Mucosa of stomach (tissue), 1 donor: Measurements from ENCODE around the gene SPTA1.
"Not testable (repeated sequence)": the region's sequence is repeated elsewhere in the genome, so short reads cannot be mapped to it uniquely, and the experiment has no call there.

ENCODE experiments used
- H3K27me3 ChIP-seq: one replicate; pipeline ENCODE4 v1.7.0; 2013; ENCODE audit warnings: mild to moderate bottlenecking, low read length; ENCODE audit not compliant: control insufficient read depth, insufficient read depth
- H3K36me3 ChIP-seq: one replicate; pipeline ENCODE4 v1.7.0; 2013; ENCODE audit warnings: low read length; ENCODE audit not compliant: control insufficient read depth, insufficient read depth
- H3K4me1 ChIP-seq: one replicate; pipeline ENCODE4 v1.7.0; 2013; ENCODE audit warnings: mild to moderate bottlenecking, low read length; ENCODE audit not compliant: control insufficient read depth, insufficient read depth
- H3K4me3 ChIP-seq: one replicate; pipeline ENCODE4 v1.7.0; 2013; ENCODE audit warnings: low read length
- H3K9ac ChIP-seq: one replicate; pipeline ENCODE4 v1.7.0; 2013; ENCODE audit warnings: mild to moderate bottlenecking, low read length, moderate library complexity
- H3K9me3 ChIP-seq: one replicate; pipeline ENCODE4 v1.7.0; 2013; ENCODE audit warnings: mild to moderate bottlenecking, low read length, moderate library complexity; ENCODE audit not compliant: control insufficient read depth
- donor health status: Pancreatic carcinoma.

Gene SPTA1

GRCh38 chr1:158711098-158711497, 24.6 kb upstream of the SPTA1 start:
- no peaks in the 10 kb centered on the region for H3K36me3 ChIP-seq
- no peaks in the 10 kb centered on the region for H3K4me1 ChIP-seq
- H3K27me3 ChIP-seq: no peaks in the 10 kb centered on the region
- H3K9me3 ChIP-seq: no peaks in the 10 kb centered on the region
- no peak overlapping the region for H3K4me3 ChIP-seq
- no peak overlapping the region for H3K9ac ChIP-seq

DNA sequence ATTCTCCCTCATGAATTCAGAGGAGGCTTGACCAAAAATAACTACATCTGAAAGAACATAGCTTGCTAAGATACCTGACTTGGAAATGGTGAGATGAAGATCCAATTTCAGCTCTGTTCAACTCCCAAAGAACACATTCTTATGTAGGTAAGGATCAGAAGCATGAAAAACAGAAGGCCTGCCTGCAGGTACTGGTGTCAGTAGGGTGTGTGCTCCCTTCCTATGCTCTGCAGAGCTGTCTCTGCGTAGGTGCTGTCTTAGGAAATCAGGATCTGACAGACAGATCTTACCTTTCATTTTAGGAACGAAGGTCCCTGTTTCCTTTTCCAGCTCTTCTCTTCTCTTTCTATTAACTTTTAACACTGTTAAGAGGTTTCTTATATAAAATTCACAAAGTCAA, 19.6 kb upstream of the SPTA1 start:
- Histone ChIP-seq H3K9ac (no peak overlapping the region), H3K4me3 (no peak overlapping the region), H3K27me3 (no peaks in the 10 kb centered on the region), H3K4me1 (no peaks in the 10 kb centered on the region), H3K9me3 (no peaks in the 10 kb centered on the region), H3K36me3 (no peaks in the 10 kb centered on the region)

DNA sequence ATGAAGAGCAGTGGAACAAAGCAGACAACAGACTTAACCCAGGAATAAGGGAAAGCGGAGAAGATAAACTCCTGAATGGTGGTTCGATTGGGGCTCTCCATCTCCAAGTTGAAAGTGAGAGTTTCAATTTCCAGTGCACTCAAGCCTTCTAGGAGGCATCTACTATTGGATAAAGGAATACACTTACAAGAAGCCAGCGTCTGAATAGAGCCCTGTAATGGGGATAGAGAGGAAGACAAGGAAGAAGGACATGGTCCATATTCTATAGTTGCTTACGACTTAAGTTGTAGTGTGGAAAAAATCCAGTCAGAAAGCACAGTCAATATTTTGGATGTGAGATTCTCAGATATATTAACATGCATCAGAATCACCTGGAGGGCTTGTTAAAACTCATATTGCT, 14.0 kb upstream of the SPTA1 start, which contains the start of gene OR6K2:
OR6K2 (minus strand) TSS at position 101 of the 400 bp plus-strand sequence; CDS start at position 101, 0 bp downstream.
- Histone ChIP-seq H3K36me3 (no peaks in the 10 kb centered on the region), H3K27me3 (no peaks in the 10 kb centered on the region), H3K4me1 (no peaks in the 10 kb centered on the region), H3K9ac (no peak within 1 kb of the TSS), H3K4me3 (no peak within 1 kb of the TSS), H3K9me3 (no peaks in the 10 kb centered on the region)

DNA sequence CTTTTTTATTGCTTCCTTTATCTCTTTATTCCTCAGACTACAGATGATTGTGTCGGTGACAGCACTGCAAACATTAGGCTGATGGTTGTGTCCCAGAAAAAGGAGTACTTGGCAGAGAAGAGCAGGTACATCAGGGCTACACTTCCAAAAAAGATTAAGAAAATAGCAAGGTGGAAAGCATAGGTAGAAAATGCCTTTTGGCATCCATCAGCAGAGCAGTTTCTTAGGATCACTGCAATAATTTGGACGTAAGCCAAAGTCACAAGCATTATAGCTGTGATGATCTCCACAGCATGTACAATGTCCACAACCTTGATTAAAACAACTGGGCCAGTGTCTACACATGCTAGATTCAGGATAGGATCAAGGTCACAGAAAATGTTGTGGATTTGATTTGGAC, 8.1 kb upstream of the SPTA1 start:
- H3K9ac ChIP-seq: no peak overlapping the region

GRCh38 chr1:158692356-158692755, 5.8 kb upstream of the SPTA1 start:
- Histone ChIP-seq H3K4me1 (no peaks in the 10 kb centered on the region), H3K4me3 (no peak overlapping the region), H3K9ac (no peak overlapping the region), H3K27me3 (no peaks in the 10 kb centered on the region), H3K36me3 (no peaks in the 10 kb centered on the region), H3K9me3 (no peaks in the 10 kb centered on the region)

More for the DNA sequence above, 8.1 kb upstream of the SPTA1 start:
- H3K36me3 ChIP-seq: no peaks in the 10 kb centered on the region
- H3K9me3 ChIP-seq: no peaks in the 10 kb centered on the region
- no peak overlapping the region for H3K4me3 ChIP-seq
- no peaks in the 10 kb centered on the region for H3K27me3 ChIP-seq
- no peaks in the 10 kb centered on the region for H3K4me1 ChIP-seq

DNA sequence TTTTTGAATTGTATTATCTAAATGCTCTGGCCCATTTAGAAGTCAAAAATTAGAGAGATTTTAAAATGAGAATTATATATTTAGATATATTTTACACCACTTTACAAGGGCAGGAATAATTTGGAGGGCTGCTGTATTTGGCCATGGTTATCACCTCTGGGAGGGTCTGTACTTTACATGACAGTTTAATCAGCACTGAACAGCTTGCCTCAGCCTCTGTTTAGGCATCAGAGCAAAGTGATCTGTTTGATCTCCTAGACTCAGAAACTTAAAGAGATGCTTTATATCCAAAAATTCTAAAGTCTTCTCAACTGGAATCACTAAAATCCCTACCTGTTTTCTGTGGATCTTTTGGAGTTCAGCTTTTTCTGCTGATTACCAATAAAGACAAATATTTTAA, 5.4 kb upstream of the SPTA1 start:
- H3K36me3 ChIP-seq: no peaks in the 10 kb centered on the region
- H3K4me3 ChIP-seq: no peak overlapping the region
- no peaks in the 10 kb centered on the region for H3K27me3 ChIP-seq
- no peak overlapping the region for H3K9ac ChIP-seq
- H3K9me3 ChIP-seq: no peaks in the 10 kb centered on the region
- no peaks in the 10 kb centered on the region for H3K4me1 ChIP-seq

DNA sequence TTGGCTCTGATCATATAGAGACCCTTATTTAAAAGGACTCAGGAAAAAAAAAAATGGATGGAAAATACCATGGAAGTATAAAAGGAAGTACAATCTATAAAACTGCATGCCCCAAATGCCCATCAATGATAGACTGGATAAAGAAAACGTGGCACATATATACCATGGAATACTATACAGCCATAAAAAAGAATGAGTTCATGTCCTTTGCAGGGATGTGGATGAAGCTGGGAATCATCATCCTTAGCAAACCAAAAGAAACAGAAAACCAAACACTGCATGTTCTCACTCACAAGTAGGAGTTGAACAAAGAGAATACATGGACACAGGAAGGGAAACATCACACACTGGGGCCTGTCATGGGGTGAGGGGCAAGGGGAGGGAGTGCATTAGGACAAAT, 4.6 kb upstream of the SPTA1 start:
- H3K36me3 ChIP-seq, H3K4me1 ChIP-seq, H3K27me3 ChIP-seq, H3K9me3 ChIP-seq, H3K4me3 ChIP-seq, H3K9ac ChIP-seq: not testable (repeated sequence)

GRCh38 chr1:158689875-158690274, 3.4 kb upstream of the SPTA1 start:
- no peak overlapping the region for H3K9ac ChIP-seq
- H3K9me3 ChIP-seq: no peaks in the 10 kb centered on the region
- no peaks in the 10 kb centered on the region for H3K27me3 ChIP-seq
- H3K4me3 ChIP-seq: no peak overlapping the region
- H3K4me1 ChIP-seq: no peaks in the 10 kb centered on the region
- H3K36me3 ChIP-seq: no peaks in the 10 kb centered on the region

DNA sequence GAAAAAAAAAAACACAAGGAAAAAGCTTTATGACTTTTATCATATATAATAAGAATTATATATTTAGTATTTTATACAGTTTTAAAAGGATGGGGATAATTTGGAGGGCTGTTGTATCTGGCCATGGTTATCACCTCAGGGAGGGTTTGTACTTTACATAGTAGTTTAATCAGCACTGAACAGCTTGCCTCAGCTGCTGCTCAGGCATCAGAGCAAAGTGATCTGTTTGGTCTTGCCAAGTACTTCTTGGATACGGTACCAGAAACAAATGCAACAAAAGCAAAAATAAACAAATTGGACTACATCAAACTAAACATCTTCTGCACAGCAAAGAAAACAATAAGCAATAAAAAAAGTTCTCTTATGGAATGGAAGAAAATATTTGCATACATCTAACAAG, 2.6 kb upstream of the SPTA1 start:
- Histone ChIP-seq H3K9ac (no peak overlapping the region), H3K4me1 (no peaks in the 10 kb centered on the region), H3K4me3 (no peak overlapping the region), H3K9me3 (no peaks in the 10 kb centered on the region), H3K36me3 (no peaks in the 10 kb centered on the region), H3K27me3 (no peaks in the 10 kb centered on the region)

DNA sequence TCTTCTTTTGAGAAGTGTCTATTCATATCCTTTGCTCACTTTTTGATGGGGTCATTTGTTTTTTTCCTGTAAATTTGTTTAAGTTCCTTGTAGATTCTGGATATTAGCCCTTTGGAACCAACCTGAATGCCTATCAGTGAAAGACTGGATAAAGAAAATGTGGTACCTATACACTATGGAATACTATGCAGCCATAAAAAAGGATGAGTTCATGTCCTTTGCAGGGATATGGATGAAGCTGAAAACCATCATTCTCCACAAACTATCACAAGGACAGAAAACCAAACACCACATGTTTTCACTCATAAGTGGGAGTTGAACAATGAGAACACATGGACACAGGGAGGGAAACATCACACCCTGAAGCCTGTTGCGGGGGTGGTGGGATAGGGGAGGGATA, 1.8 kb upstream of the SPTA1 start:
- H3K9me3 ChIP-seq, H3K4me3 ChIP-seq, H3K4me1 ChIP-seq, H3K27me3 ChIP-seq, H3K9ac ChIP-seq, H3K36me3 ChIP-seq: not testable (repeated sequence)

GRCh38 chr1:158687037-158687436, 522 bp upstream of the SPTA1 start:
- no peak overlapping the region for H3K9ac ChIP-seq
- no peaks in the 10 kb centered on the region for H3K27me3 ChIP-seq
- H3K36me3 ChIP-seq: no peaks in the 10 kb centered on the region
- H3K4me3 ChIP-seq: no peak overlapping the region
- no peaks in the 10 kb centered on the region for H3K9me3 ChIP-seq
- H3K4me1 ChIP-seq: no peaks in the 10 kb centered on the region

DNA sequence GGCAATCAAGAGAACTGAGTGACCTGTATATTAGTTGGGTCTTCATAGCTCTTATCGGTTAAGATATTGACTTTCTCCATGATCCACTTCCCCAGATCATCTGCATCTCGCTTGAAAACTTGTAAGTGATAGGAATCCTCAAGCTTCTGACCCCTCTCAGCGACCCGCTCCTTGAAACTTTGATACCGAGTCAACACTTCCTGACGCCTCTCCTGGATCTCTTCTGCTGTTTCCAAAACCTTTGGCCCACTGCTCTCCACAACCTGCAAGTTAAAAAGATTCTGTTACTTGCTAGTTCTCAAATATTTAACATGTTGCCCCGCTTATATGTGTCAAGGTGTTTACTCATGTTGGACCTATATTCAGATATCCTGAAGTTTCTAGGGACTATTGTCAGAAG, 1.4 kb downstream of the SPTA1 start:
- Histone ChIP-seq H3K4me3 (no peak overlapping the region), H3K9me3 (no peaks in the 10 kb centered on the region), H3K9ac (no peak overlapping the region), H3K4me1 (no peaks in the 10 kb centered on the region), H3K27me3 (no peaks in the 10 kb centered on the region), H3K36me3 (no peaks in the 10 kb centered on the region)

DNA sequence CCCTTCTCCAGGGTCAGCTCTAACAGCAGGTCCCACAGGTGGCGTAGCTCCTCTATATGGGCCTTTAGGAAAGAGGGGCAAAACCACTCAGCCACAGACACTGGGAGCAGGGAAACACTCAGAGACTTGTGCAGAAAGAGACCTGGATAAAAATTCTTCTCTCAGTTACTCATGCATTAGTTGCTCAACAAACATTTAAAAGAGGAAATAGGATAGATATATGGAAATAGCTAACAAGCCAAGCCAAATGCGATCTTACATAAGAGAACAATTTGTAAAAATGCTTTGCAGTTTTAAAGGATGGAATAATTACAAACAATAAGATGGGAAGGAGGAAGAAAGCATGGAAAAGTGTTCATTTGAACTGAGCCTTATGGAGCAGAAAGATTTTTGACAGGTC, 4.9 kb downstream of the SPTA1 start:
- no peak overlapping the region for H3K9ac ChIP-seq
- H3K4me1 ChIP-seq: no peaks in the 10 kb centered on the region
- H3K9me3 ChIP-seq: no peaks in the 10 kb centered on the region
- no peak overlapping the region for H3K4me3 ChIP-seq
- no peaks in the 10 kb centered on the region for H3K27me3 ChIP-seq
- H3K36me3 ChIP-seq: no peaks in the 10 kb centered on the region
